ENCODE data around the gene AMER3.

GRCh38 chr2:130798472-130799218 lies 43.3 kb downstream of the AMER3 start:
- TF ChIP-seq CTCF (IDR thresholded peaks at IDR 0.05) (no peak), SIN3A (IDR thresholded peaks at IDR 0.05; ENCODE audit: borderline replicate concordance, insufficient read depth, low read depth, low read length) (no peak), POLR2AphosphoS5 (IDR thresholded peaks at IDR 0.05; ENCODE audit: low read depth, low read length) (no peak), TCF7L2 (IDR thresholded peaks at IDR 0.05; ENCODE audit: low read depth, low read length) (no peak), REST (IDR thresholded peaks at IDR 0.05; ENCODE audit: insufficient read depth in 1 of 2, low read depth in 2 of 2, low read length in 1 of 2) (no peak)

Measured in Panc1 (cell line).